Fibroblast of lung (primary cell): ENCODE measurements around the gene CDC42EP3.

Experiments used
- CTCF ChIP-seq, 2 donors: IDR thresholded peaks in 1 of 2; conservative IDR thresholded peaks in 1 of 2; 1 replicate in 1 of 2; 2 replicates in 1 of 2; pipeline ENCODE4 v1.5.1; 2011 to 2012; ENCODE audit warnings: low read length in 2 of 2, control low read depth in 1 of 2, inconsistent platforms in 1 of 2, low read depth in 1 of 2, mild to moderate bottlenecking in 1 of 2
- EZH2 ChIP-seq: IDR thresholded peaks from 2 replicates; pipeline ENCODE4 v1.5.1; 2012; ENCODE audit warnings: low read length, control low read depth, mild to moderate bottlenecking; ENCODE audit errors: missing control alignments

DNA sequence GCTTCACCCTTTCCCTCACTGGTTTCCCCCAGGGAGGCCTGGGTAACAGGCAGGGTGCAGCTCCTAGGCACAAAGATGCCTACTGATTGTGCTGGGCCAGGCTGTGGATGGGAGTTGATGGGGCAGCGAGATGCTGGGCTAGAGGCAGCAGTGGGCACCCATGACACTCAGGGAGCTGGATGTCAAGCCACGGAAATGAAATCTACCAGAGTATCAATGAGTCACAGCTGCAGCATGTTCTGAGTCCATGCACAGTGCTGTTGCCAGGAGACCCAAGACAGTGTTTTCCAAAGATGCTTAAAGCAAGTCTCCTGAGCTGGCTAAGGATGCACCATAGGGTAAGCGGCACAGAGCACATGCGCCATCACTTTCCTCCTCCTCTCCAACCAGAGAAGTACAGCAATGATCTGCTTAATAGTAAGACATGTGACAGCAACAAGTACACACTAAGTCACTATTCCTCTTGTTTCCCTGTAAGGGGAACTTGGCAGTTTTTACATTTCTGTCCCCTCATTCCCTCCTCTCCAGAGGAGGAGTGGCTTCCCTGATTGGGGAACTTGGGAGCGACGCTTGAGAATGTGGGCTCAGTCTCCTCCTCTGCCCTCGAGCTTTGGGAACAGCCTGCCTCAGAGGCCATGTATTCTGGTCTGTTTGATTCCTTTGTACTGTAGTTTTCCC lies 57.2 kb downstream of the CDC42EP3 start:
- TF ChIP-seq CTCF (conservative IDR thresholded peaks at IDR 0.05 in 1 of 2, IDR thresholded peaks at IDR 0.05 in 1 of 2; ENCODE audit: low read depth in 1 of 2, low read length in 2 of 2) (no peak), EZH2 (no peak)
